Measurements from ENCODE around the gene ETV5.

ETV5 gene

GRCh38 chr3:186121968-186122367 lies 13.1 kb upstream of the ETV5 start:
- no peak for DNase-seq

GRCh38 chr3:186121278-186121677 lies 12.4 kb upstream of the ETV5 start:
- no peak for DNase-seq

DNA sequence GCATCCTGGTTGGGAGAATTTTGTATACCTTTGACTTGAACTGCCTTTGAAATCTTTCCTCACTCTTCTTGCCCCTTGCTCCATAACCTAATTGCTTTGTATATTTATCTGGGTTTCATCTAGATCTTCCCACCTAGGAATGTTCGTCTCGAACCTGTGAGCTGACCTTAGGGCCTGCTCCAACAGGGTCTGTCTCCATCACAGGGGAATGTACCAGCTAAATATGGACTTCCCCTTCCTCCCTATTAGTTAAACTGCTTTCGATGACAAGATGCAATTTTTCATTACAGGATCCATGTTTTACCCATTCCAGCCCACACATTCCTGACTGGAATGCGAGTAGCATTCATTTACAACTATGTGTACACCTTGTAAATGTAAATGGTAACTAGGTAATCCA lies 10.6 kb upstream of the ETV5 start:
- DNase-seq: no peak

GRCh38 chr3:186118692-186119091 lies 9.8 kb upstream of the ETV5 start:
- no peak for DNase-seq

- DNase-seq: no peak
These were observed 8.7 kb upstream of the ETV5 start for GRCh38 chr3:186117521-186118134.

GRCh38 chr3:186115239-186115996 lies 6.5 kb upstream of the ETV5 start:
- DNase-seq: peak; percentile 11

GRCh38 chr3:186110975-186111974 lies 2.4 kb upstream of the ETV5 start:
- no peak for DNase-seq

- no peak for DNase-seq
These were observed 1.3 kb upstream of the ETV5 start for GRCh38 chr3:186109897-186110803.

GRCh38 chr3:186108106-186108940 lies 566 bp downstream of the ETV5 start:
- DNase-seq: peak; percentile 56

DNA sequence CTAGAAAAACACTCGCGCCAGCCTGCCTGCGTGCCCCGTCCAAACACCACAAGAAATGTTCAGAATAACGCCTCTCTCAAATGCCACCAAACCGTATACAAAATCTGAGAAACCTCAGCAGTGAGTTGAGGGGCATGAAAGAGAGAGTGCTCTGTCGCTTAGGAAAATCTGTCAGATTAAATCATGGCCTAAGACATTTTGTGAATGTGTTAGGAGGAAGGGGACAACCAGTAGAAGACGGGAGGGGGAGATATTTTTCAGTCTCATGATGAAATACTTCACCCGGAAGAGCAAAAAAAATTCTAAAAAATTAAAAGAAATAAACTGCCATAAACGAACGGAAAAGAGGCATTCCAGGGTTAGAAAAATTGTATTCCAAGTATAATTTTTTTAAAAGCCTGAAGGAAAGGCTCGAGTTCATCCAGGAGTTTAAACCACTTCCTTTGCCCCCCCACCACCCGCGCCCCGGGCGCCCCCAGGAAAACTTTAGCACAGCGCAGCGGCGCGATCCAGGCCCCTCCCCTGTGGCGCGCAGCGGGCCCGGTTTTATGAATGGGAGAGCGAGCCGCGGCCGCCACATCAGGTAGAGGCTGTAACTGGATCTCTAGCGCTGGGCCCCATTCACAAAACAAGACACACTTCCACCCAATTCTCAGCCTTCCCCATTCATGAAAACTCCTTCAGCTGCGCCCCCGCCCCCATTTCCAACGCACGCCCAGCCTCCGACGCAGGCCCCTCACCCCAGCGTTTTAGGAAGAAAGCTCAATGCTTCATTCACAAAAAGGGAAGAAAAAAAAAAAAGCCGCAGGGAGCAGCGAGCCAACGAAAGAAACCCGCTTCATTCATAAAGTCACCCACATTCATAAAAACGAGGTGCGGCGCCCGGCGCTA lies 1.4 kb downstream of the ETV5 start:
- DNase-seq: peak; percentile 76

DNA sequence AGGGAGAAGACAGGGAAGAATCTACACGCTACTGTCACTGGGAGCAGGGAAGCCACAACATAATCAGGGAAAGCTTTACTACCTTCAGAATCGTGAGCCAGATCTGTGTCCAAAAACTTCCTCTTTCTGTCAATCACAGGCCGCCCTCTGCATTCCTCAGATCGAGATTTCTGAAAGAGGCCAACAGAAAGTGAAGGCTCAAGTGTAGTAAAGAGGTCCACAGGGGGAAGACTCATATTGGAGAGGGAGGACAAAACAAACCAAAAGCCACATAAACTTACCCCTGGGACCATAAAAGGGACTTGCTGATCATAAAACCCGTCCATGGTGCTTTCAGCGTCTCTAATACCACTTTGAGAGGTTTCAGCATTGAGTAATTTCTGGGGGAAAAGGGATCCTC lies 3.3 kb downstream of the ETV5 start:
- DNase-seq: no peak

GRCh38 chr3:186102687-186103086 lies 6.2 kb downstream of the ETV5 start:
- no peak for DNase-seq

- DNase-seq: no peak
These were observed 8.5 kb downstream of the ETV5 start for GRCh38 chr3:186100398-186100797.

GRCh38 chr3:186099178-186099577 lies 9.7 kb downstream of the ETV5 start:
- DNase-seq: no peak

- DNase-seq: no peak
These were observed 10.1 kb downstream of the ETV5 start for GRCh38 chr3:186098740-186099139.

DNA sequence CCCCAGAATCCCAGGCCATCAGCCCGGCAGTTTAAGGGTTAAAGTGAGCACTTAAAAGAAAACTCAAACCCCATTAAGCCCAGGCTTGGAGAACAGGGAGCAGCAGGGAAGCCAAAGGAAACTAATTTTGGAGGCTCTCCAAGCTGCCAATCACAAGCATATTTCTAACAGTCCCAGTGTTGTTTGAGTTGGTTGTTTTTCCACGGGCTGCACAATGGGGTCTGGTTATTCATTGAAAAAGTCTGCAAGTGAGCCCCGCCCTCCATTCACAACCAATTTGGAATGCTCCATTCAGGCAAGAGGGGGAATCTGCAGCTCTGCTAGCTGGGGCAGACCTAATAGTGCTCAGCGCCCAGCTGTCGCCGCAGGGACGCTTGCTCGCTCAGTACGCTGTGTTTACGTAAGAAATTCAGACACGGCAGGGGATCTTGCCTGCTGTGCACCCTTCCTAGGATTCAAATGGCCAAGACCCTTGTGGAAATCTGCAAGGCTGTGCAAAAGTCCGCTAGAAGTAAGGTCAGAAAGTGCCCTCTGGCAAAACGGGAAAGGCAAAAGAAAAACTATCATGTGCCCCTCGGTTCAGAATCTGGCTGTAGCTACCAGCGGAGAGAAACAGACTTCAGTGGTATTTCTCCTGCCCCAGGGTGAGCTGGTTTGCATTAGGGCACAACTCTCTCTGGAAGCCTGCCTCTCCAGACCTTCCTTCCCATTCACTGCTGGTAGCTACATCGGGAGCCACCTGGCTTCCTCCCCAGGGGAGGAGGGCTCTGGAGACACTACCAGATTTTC lies 11.0 kb downstream of the ETV5 start:
- DNase-seq: peak; percentile 93

DNA sequence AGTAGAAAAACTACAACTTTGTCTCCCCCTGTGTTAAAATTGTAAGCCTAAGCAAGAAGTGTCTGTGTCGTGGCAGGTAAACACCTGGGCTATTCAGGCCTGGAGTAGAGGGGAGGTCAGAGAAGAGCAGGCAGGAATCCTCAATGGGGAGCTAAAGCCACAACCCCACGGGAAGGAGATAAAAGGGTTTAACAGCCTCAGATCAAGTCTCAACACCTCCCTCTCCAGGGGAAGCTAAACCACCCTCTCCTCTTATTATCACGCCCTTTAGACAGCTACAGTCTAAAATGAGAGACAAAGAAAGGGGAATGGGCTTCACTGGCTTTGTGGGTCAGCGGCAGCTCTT lies 11.6 kb downstream of the ETV5 start:
- DNase-seq: no peak

DNA sequence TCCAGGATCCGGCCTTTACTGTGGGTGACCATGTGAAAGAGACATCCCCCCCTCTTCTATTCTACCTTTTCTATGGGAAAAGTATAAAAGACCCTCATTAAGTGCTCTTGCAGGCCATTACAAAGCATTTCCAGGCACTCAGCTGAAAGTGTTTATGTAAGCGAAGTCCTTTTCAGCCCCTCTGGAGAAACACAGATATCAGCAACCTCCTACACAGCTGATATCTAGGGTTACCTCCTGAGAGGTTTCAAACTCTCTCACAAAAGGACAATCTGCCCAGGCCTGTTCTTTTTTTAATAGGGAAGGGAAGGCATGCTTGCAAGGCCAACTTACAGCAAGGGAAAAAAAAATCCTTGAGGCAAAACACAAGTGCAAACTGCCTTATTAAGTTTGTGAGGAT lies 12.6 kb downstream of the ETV5 start:
- DNase-seq: no peak

DNA sequence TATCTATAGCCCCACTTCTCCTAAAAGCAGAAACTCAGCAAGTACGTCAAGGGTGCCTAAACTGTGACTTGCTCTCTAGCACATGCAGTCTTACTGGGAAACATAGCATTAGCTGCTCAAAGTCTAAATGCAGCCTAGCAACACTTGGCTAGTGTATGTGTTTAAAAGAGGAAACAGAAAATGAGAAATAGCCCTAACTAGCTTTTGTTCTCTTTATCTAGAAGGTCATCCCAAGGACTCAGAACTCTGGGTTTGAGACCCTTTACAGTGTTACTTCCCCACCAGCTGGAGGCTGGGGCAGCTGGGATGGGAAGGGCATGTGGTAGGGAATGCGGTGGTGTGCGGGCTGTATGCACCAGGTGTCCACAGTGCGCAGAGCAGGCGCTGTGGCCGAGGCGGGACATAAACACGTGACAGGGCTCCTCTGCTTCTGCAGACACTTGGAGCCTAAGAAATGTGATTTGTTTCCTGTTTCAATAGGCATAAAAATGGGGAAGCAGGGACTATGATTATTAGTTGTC lies 13.3 kb downstream of the ETV5 start:
- DNase-seq: peak; percentile 31
